K562 (cell line): ENCODE measurements around the gene PLCD1. TPM values are rescaled to one million over a fixed set of nuclear protein-coding genes. Genes with fewer than 3 reads are reported as not detected.

ENCODE experiments used
- CHD7 ChIP-seq: fragments of 200-600 bp; sonication (generic); IDR thresholded peaks from one replicate; pipeline ENCODE4 v1.6.1; 2012; ENCODE audit warnings: mild to moderate bottlenecking, low read depth, low read length, inconsistent platforms
- CSDE1 ChIP-seq, 2 experiments: fragments of 450-650 bp; IDR thresholded peaks; 2 replicates each; pipeline ENCODE4 v1.6.1; 2016; ENCODE audit warnings: mild to moderate bottlenecking in 1 of 2
- E2F6 ChIP-seq, 2 experiments: IDR thresholded peaks; 2 replicates each; pipeline ENCODE4 v1.6.1; 2011; ENCODE audit warnings: borderline replicate concordance in 1 of 2, control low read depth in 1 of 2, low read depth in 1 of 2, low read length in 1 of 2, mild to moderate bottlenecking in 1 of 2, mixed read lengths in 1 of 2, moderate library complexity in 1 of 2; ENCODE audit not compliant: insufficient read depth in 1 of 2, insufficient read length in 1 of 2, poor library complexity in 1 of 2, severe bottlenecking in 1 of 2; ENCODE audit errors: extremely low read depth in 1 of 2
- FOXP1 ChIP-seq: sonication (generic); formaldehyde crosslinking; IDR thresholded peaks from 2 replicates; pipeline ENCODE4 v1.8.0; 2022; ENCODE audit warnings: mild to moderate bottlenecking, missing genetic modification reagents
- KAT2B ChIP-seq: IDR thresholded peaks from one replicate; pipeline ENCODE4 v1.6.1; 2012; ENCODE audit warnings: low read depth, mild to moderate bottlenecking, control low read depth, inconsistent platforms, low read length, moderate library complexity
- NFE2L1 ChIP-seq: fragments of 450-650 bp; IDR thresholded peaks from 2 replicates; pipeline ENCODE4 v1.6.1; 2016; ENCODE audit warnings: missing genetic modification characterization, low read depth, mild to moderate bottlenecking, missing compliant biosample characterization, moderate library complexity, borderline replicate concordance
- RHOXF2B ChIP-seq: fragments of 250-450 bp; sonication (Bioruptor Pico); conservative IDR thresholded peaks from 2 replicates; pipeline ENCODE4 v1.5.1; 2021
- TCFL5 ChIP-seq: fragments of 250-450 bp; sonication (Bioruptor Pico); conservative IDR thresholded peaks from 2 replicates; pipeline ENCODE4 v1.6.1; 2021; ENCODE audit warnings: mild to moderate bottlenecking, moderate library complexity, matching md5 sums
- ZNF174 ChIP-seq: fragments of 250-450 bp; sonication (Bioruptor Pico); IDR thresholded peaks from 2 replicates; pipeline ENCODE4 v1.4.0; 2020; ENCODE audit warnings: mild to moderate bottlenecking
- ZNF263 ChIP-seq: sonication (generic); formaldehyde crosslinking; IDR thresholded peaks from 2 replicates; pipeline ENCODE4 v1.8.0; 2022; ENCODE audit warnings: mild to moderate bottlenecking, missing genetic modification reagents, borderline replicate concordance
- ZNF57 ChIP-seq: fragments of 450-650 bp; formaldehyde crosslinking; IDR thresholded peaks from 2 replicates; pipeline ENCODE4 v1.4.0; 2020; ENCODE audit warnings: mild to moderate bottlenecking, moderate library complexity
- polyA plus RNA-seq, 8 experiments: library from polyadenylated mRNA; depleted of rRNA in 4 of 8; stranded (reverse) in 5 of 8; unstranded in 3 of 8; fragments of >200 nt; fragmentation: Nextera tagmentation in 2 of 8; fragmentation: Illumina TruSeq in 1 of 8; extraction: Ambion mirVana in 2 of 8; extraction: Trizol in 1 of 8; gene quantifications; 2 replicates each; pipeline versions ENCODE4 v1.2.1 to v1.2.3, GENCODE V29; 2011 to 2014; ENCODE audit warnings: inconsistent platforms in 1 of 8, missing spikeins in 1 of 8
- total RNA-seq, 7 experiments: library from RNA; depleted of rRNA in 6 of 7; stranded (reverse); fragments of >200 nt in 6 of 7; fragmentation: Illumina TruSeq in 2 of 7; extraction: Trizol in 2 of 7; gene quantifications; 2 replicates each; pipeline versions ENCODE4 v1.2.1 to v1.2.3, GENCODE V29; 2011 to 2021; ENCODE audit warnings: low replicate concordance in 1 of 7
- TF ChIP-seq, protein P1 (sequence below): sonication (generic); formaldehyde crosslinking; IDR thresholded peaks from 2 replicates; pipeline ENCODE4 v1.8.0; 2022; ENCODE audit warnings: missing genetic modification reagents, mild to moderate bottlenecking, borderline replicate concordance
- TF ChIP-seq, protein P2 (sequence below): sonication (generic); formaldehyde crosslinking; IDR thresholded peaks from 2 replicates; pipeline ENCODE4 v1.9.0; 2022; ENCODE audit warnings: mild to moderate bottlenecking, missing genetic modification reagents

The PLCD1 gene
- total and polyA plus RNA-seq, 9 of the 15 experiments (the other 6 are each of a cell fraction or from before 2014, with no cell fraction given) = 5.4 to 209 (median 116) TPM

DNA sequence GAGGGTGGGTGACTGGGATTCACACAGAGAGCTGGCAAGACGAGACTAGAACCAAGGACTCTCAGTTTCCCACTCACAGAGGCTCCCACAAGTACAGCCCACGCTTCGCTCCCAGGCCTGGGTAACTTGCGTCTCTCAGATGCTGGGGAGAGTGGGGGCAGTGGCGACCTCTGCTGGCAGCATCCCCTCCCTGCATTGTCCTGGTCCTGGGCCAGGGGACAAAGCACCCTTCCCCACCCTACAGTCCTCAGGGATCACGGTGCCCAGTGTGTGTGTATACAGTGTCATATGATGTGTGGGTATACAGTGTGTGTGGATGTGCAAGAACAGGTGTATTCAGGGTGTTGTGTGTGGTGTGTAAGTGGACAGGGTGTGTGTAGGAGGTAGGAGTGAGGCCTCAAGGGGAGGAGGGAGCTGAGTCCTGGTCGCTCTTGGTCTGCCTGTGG, 26.0 kb downstream of the PLCD1 start (continued):
- TF ChIP-seq TCFL5 (CRISPR knock-in tag) (no peak), E2F6 (IDR thresholded peaks at IDR 0.05; ENCODE audit: borderline replicate concordance in 1 of 2, extremely low read depth in 1 of 2, insufficient read depth in 1 of 2, insufficient read length in 1 of 2, low read depth in 1 of 2, low read length in 1 of 2, poor library complexity in 1 of 2, severe bottlenecking in 1 of 2) (no peak), ZNF57 (CRISPR knock-in tag) (no peak), CSDE1 (IDR thresholded peaks at IDR 0.05) (no peak), CHD7 (no peak), FOXP1 (CRISPR knock-in tag) (no peak), NFE2L1 (no peak), ZNF263 (peak; percentile 49; the same call in 1 of the 2 replicates), KAT2B (no peak), ZNF174 (CRISPR knock-in tag) (no peak), RHOXF2B (CRISPR knock-in tag) (no peak)
- TF ChIP-seq, protein P1, sequence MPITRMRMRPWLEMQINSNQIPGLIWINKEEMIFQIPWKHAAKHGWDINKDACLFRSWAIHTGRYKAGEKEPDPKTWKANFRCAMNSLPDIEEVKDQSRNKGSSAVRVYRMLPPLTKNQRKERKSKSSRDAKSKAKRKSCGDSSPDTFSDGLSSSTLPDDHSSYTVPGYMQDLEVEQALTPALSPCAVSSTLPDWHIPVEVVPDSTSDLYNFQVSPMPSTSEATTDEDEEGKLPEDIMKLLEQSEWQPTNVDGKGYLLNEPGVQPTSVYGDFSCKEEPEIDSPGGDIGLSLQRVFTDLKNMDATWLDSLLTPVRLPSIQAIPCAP (CRISPR knock-in tag) = no peak
- TF ChIP-seq, protein P2, sequence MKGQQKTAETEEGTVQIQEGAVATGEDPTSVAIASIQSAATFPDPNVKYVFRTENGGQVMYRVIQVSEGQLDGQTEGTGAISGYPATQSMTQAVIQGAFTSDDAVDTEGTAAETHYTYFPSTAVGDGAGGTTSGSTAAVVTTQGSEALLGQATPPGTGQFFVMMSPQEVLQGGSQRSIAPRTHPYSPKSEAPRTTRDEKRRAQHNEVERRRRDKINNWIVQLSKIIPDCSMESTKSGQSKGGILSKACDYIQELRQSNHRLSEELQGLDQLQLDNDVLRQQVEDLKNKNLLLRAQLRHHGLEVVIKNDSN (CRISPR knock-in tag) = no peak
